HepG2 (cell line): ENCODE results near the gene SLC34A3. TPM values are rescaled to one million over a fixed set of nuclear protein-coding genes. Genes with fewer than 3 reads are reported as not detected.

Experiments used
- ATF5 ChIP-seq: sonication (generic); formaldehyde crosslinking; IDR thresholded peaks from 2 replicates; pipeline ENCODE4 v1.4.0; 2020; ENCODE audit warnings: mild to moderate bottlenecking, low read depth, missing genetic modification reagents
- HNF1B ChIP-seq: sonication (generic); formaldehyde crosslinking; IDR thresholded peaks from 2 replicates; pipeline ENCODE4 v1.5.1; 2020; ENCODE audit warnings: mild to moderate bottlenecking, moderate library complexity, missing genetic modification reagents
- MTA3 ChIP-seq: sonication (generic); formaldehyde crosslinking; IDR thresholded peaks from 2 replicates; pipeline ENCODE4 v1.4.0; 2020; ENCODE audit warnings: missing genetic modification reagents
- NFRKB ChIP-seq: fragments of 450-650 bp; IDR thresholded peaks from 2 replicates; pipeline ENCODE4 v1.6.1; 2017
- NKX3-1 ChIP-seq: sonication (generic); formaldehyde crosslinking; IDR thresholded peaks from 2 replicates; pipeline ENCODE4 v1.5.0; 2020; ENCODE audit warnings: missing genetic modification reagents
- NR1H2 ChIP-seq: sonication (generic); formaldehyde crosslinking; IDR thresholded peaks from 2 replicates; pipeline ENCODE4 v1.8.1; 2022; ENCODE audit warnings: low read depth, missing genetic modification reagents, borderline replicate concordance
- NR2C2 ChIP-seq: sonication (generic); formaldehyde crosslinking; IDR thresholded peaks from 2 replicates; pipeline ENCODE4 v1.4.0; 2020; ENCODE audit warnings: missing genetic modification reagents, mild to moderate bottlenecking, moderate library complexity, borderline replicate concordance
- POGZ ChIP-seq: sonication (generic); formaldehyde crosslinking; IDR thresholded peaks from 2 replicates; pipeline ENCODE4 v1.4.0; 2020; ENCODE audit warnings: mild to moderate bottlenecking, missing genetic modification reagents
- REPIN1 ChIP-seq: sonication (generic); formaldehyde crosslinking; IDR thresholded peaks from 2 replicates; pipeline ENCODE4 v1.8.0; 2022; ENCODE audit warnings: missing genetic modification reagents, low read depth, mild to moderate bottlenecking, borderline replicate concordance
- ZBTB26 ChIP-seq: IDR thresholded peaks from 2 replicates; pipeline ENCODE4 v1.6.1; 2016; ENCODE audit warnings: missing compliant biosample characterization, missing genetic modification reagents, borderline replicate concordance
- ZNF101 ChIP-seq: sonication (generic); formaldehyde crosslinking; IDR thresholded peaks from 2 replicates; pipeline ENCODE4 v1.4.0; 2020; ENCODE audit warnings: mild to moderate bottlenecking, low read depth, missing genetic modification reagents, borderline replicate concordance
- ZNF251 ChIP-seq: sonication (generic); formaldehyde crosslinking; IDR thresholded peaks from 2 replicates; pipeline ENCODE4 v1.9.0; 2021; ENCODE audit warnings: mild to moderate bottlenecking, missing genetic modification reagents
- ZNF350 ChIP-seq: sonication (generic); formaldehyde crosslinking; IDR thresholded peaks from 2 replicates; pipeline ENCODE4 v1.4.0; 2020; ENCODE audit warnings: mild to moderate bottlenecking, low read depth, missing genetic modification reagents, borderline replicate concordance
- ZNF616 ChIP-seq: sonication (generic); formaldehyde crosslinking; IDR thresholded peaks from 2 replicates; pipeline ENCODE4 v1.5.0; 2020; ENCODE audit warnings: low read depth, mild to moderate bottlenecking, missing genetic modification reagents
- ZNF777 ChIP-seq: sonication (generic); formaldehyde crosslinking; IDR thresholded peaks from 2 replicates; pipeline ENCODE4 v1.4.0; 2020; ENCODE audit warnings: missing genetic modification reagents
- ZNF816 ChIP-seq: sonication (generic); formaldehyde crosslinking; IDR thresholded peaks from 2 replicates; pipeline ENCODE4 v1.8.0; 2022; ENCODE audit warnings: missing genetic modification reagents, mild to moderate bottlenecking, borderline replicate concordance
- polyA plus RNA-seq, 8 experiments: library from polyadenylated mRNA; depleted of rRNA in 3 of 8; stranded (reverse) in 7 of 8; unstranded in 1 of 8; fragments of >200 nt; fragmentation: Illumina TruSeq in 4 of 8; extraction: Trizol in 4 of 8; gene quantifications; 2 replicates each; pipeline versions ENCODE4 v1.2.1 to v1.2.3, GENCODE V29; 2011 to 2016; ENCODE audit warnings: low read depth in 4 of 8, missing spikeins in 1 of 8, mixed read lengths in 1 of 8; ENCODE audit not compliant: insufficient read depth in 1 of 8
- total RNA-seq, 5 experiments: library from RNA; depleted of rRNA; stranded (reverse); fragments of >200 nt; fragmentation: Illumina TruSeq; extraction: Trizol; gene quantifications; 2 replicates each; pipeline ENCODE4 v1.2.3, GENCODE V29; 2016; ENCODE audit warnings: low read depth in 1 of 5
- TF ChIP-seq, protein P1 (sequence below): sonication (generic); formaldehyde crosslinking; IDR thresholded peaks from 2 replicates; pipeline ENCODE4 v1.5.0; 2020; ENCODE audit warnings: missing genetic modification reagents
- TF ChIP-seq, protein P2 (sequence below): IDR thresholded peaks from 2 replicates; pipeline ENCODE4 v1.6.1; 2012; ENCODE audit warnings: low read length, improper control_type of control experiment
- TF ChIP-seq, protein P3 (sequence below): sonication (generic); formaldehyde crosslinking; IDR thresholded peaks from 2 replicates; pipeline ENCODE4 v1.4.0; 2020; ENCODE audit warnings: missing genetic modification reagents, mild to moderate bottlenecking, borderline replicate concordance

Gene SLC34A3
- total and polyA plus RNA-seq, 2 of the 13 experiments (the other 11 are each of a cell fraction or from before 2014, with no cell fraction given): 0.07 to 1.0 TPM

DNA sequence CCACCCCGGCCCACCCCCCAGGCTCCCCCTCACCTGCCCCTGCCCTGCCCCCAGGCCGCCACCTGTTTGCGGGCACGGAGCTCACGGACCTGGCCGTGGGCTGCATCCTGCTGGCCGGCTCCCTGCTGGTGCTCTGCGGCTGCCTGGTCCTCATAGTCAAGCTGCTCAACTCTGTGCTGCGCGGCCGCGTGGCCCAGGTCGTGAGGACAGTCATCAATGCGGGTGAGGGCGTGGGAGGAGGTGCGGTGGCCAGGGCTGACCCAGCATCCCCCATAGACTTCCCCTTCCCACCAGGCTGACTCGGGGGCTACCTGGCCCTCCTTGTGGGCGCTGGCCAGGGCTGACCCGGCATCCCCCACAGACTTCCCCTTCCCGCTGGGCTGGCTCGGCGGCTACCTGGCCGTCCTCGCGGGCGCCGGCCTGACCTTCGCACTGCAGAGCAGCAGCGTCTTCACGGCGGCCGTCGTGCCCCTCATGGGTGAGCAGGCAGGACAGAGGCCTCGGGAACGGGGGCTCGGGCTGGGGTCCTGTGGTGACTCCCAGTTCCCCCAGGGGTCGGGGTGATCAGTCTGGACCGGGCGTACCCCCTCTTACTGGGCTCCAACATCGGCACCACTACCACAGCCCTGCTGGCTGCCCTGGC lies 3.5 kb downstream of the SLC34A3 start (continued):
- no peak for TF ChIP-seq ZNF350 (CRISPR knock-in tag)
- peak; percentile 70 for TF ChIP-seq ZNF777 (CRISPR knock-in tag)
- TF ChIP-seq ZBTB26 (CRISPR knock-in tag): no peak
- TF ChIP-seq ZNF101 (CRISPR knock-in tag): no peak
- TF ChIP-seq ZNF616 (CRISPR knock-in tag): no peak
- no peak for TF ChIP-seq ATF5 (CRISPR knock-in tag)
- TF ChIP-seq NR2C2 (CRISPR knock-in tag): no peak
- TF ChIP-seq, protein P1, sequence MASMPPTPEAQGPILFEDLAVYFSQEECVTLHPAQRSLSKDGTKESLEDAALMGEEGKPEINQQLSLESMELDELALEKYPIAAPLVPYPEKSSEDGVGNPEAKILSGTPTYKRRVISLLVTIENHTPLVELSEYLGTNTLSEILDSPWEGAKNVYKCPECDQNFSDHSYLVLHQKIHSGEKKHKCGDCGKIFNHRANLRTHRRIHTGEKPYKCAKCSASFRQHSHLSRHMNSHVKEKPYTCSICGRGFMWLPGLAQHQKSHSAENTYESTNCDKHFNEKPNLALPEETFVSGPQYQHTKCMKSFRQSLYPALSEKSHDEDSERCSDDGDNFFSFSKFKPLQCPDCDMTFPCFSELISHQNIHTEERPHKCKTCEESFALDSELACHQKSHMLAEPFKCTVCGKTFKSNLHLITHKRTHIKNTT: no peak
- TF ChIP-seq, protein P2, sequence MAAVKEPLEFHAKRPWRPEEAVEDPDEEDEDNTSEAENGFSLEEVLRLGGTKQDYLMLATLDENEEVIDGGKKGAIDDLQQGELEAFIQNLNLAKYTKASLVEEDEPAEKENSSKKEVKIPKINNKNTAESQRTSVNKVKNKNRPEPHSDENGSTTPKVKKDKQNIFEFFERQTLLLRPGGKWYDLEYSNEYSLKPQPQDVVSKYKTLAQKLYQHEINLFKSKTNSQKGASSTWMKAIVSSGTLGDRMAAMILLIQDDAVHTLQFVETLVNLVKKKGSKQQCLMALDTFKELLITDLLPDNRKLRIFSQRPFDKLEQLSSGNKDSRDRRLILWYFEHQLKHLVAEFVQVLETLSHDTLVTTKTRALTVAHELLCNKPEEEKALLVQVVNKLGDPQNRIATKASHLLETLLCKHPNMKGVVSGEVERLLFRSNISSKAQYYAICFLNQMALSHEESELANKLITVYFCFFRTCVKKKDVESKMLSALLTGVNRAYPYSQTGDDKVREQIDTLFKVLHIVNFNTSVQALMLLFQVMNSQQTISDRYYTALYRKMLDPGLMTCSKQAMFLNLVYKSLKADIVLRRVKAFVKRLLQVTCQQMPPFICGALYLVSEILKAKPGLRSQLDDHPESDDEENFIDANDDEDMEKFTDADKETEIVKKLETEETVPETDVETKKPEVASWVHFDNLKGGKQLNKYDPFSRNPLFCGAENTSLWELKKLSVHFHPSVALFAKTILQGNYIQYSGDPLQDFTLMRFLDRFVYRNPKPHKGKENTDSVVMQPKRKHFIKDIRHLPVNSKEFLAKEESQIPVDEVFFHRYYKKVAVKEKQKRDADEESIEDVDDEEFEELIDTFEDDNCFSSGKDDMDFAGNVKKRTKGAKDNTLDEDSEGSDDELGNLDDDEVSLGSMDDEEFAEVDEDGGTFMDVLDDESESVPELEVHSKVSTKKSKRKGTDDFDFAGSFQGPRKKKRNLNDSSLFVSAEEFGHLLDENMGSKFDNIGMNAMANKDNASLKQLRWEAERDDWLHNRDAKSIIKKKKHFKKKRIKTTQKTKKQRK: no peak
- TF ChIP-seq, protein P3, sequence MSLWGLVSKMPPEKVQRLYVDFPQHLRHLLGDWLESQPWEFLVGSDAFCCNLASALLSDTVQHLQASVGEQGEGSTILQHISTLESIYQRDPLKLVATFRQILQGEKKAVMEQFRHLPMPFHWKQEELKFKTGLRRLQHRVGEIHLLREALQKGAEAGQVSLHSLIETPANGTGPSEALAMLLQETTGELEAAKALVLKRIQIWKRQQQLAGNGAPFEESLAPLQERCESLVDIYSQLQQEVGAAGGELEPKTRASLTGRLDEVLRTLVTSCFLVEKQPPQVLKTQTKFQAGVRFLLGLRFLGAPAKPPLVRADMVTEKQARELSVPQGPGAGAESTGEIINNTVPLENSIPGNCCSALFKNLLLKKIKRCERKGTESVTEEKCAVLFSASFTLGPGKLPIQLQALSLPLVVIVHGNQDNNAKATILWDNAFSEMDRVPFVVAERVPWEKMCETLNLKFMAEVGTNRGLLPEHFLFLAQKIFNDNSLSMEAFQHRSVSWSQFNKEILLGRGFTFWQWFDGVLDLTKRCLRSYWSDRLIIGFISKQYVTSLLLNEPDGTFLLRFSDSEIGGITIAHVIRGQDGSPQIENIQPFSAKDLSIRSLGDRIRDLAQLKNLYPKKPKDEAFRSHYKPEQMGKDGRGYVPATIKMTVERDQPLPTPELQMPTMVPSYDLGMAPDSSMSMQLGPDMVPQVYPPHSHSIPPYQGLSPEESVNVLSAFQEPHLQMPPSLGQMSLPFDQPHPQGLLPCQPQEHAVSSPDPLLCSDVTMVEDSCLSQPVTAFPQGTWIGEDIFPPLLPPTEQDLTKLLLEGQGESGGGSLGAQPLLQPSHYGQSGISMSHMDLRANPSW (CRISPR knock-in tag): no peak
- TF ChIP-seq ZNF251 (CRISPR knock-in tag): no peak
- TF ChIP-seq HNF1B (CRISPR knock-in tag): no peak
- TF ChIP-seq POGZ: no peak
- TF ChIP-seq NKX3-1 (CRISPR knock-in tag): no peak
- no peak for TF ChIP-seq REPIN1 (CRISPR knock-in tag)
- no peak for TF ChIP-seq NR1H2 (CRISPR knock-in tag)
- TF ChIP-seq ZNF816 (CRISPR knock-in tag): no peak
- TF ChIP-seq MTA3 (CRISPR knock-in tag): no peak
- no peak for TF ChIP-seq NFRKB
